ENCODE results near the gene PRKAG2. TPM values are rescaled to one million over a fixed set of nuclear protein-coding genes. Genes with fewer than 3 reads are reported as not detected.

The PRKAG2 gene
- total and polyA plus RNA-seq, 2 experiments from 2014 or later = 9.1 to 14.9 TPM

- DNase-seq (ENCODE audit: low spot score) (no peak), ATAC-seq (no peak)
- H3K27ac ChIP-seq (ENCODE audit: low read depth) = no peak overlapping the region
Observed at GRCh38 chr7:151689196-151689971, 187.5 kb downstream of the PRKAG2 start.

GRCh38 chr7:151688236-151688780 lies 188.6 kb downstream of the PRKAG2 start:
- Histone ChIP-seq H3K27ac (ENCODE audit: low read depth) (no peak overlapping the region), H3K4me3 (no peak overlapping the region), H3K27me3 (ENCODE audit: insufficient read depth) (no peaks in the 10 kb centered on the region), H4K20me1 (replicated peaks; ENCODE audit: insufficient read depth) (no peaks in the 10 kb centered on the region), H3K36me3 (ENCODE audit: insufficient read depth) (no peaks in the 10 kb centered on the region), H3K4me1 (ENCODE audit: insufficient read depth) (peaks cover 7% of the 10 kb centered on the region), H3K4me2 (no peak overlapping the region), H3F3A (replicated peaks; ENCODE audit: low read depth) (no peaks in the 10 kb centered on the region), H3K9me2 (ENCODE audit: insufficient read depth) (peaks cover 7% of the 10 kb centered on the region; the same call in 1 of the 2 replicates), H2AFZ (0 out of 2 replicates have a peak overlapping the region, but pooled peaks have one; percentile 59), H3K79me2 (replicated peaks; ENCODE audit: insufficient read depth) (no peaks in the 10 kb centered on the region)
- Mint-ChIP-seq H3K27ac (peak overlapping the region; percentile 67; the same call in 1 of the 2 replicates), H3K4me3 (no peak overlapping the region), H3K27me3 (ENCODE audit: insufficient read depth, low read depth, poor library complexity) (peaks cover 19% of the 10 kb centered on the region), H3K9me3 (no peaks in the 10 kb centered on the region; the same call in 2 of the 3 replicates), H3K4me1 (peaks cover 24% of the 10 kb centered on the region), H3K36me3 (ENCODE audit: low read depth) (no peaks in the 10 kb centered on the region)
- DNase-seq (ENCODE audit: low spot score) (no peak), ATAC-seq (no peak; the same call in 1 of the 3 replicates)
- TF ChIP-seq ETS1 (IDR thresholded peaks at IDR 0.05) (no peak), NANOG (IDR thresholded peaks at IDR 0.05; ENCODE audit: borderline replicate concordance) (no peak), CTCF (conservative IDR thresholded peaks at IDR 0.05; ENCODE audit: low read depth in 2 of 2) (no peak), EZH2phosphoT487 (IDR thresholded peaks at IDR 0.05; ENCODE audit: unreplicated experiment) (no peak)

More at GRCh38 chr7:151689196-151689971, 187.5 kb downstream of the PRKAG2 start:
- Histone ChIP-seq H3K79me2 (replicated peaks; ENCODE audit: insufficient read depth) (no peaks in the 10 kb centered on the region), H3K4me2 (no peak overlapping the region), H3K4me1 (ENCODE audit: insufficient read depth) (peaks cover 7% of the 10 kb centered on the region), H3K36me3 (ENCODE audit: insufficient read depth) (no peaks in the 10 kb centered on the region), H3K27me3 (ENCODE audit: insufficient read depth) (no peaks in the 10 kb centered on the region), H2AFZ (no peak overlapping the region), H4K20me1 (replicated peaks; ENCODE audit: insufficient read depth) (no peaks in the 10 kb centered on the region), H3K4me3 (no peak overlapping the region), H3K9me2 (ENCODE audit: insufficient read depth) (peaks cover 7% of the 10 kb centered on the region; the same call in 1 of the 2 replicates), H3F3A (replicated peaks; ENCODE audit: low read depth) (no peaks in the 10 kb centered on the region)
- Mint-ChIP-seq H3K36me3 (ENCODE audit: low read depth) (no peaks in the 10 kb centered on the region), H3K4me3 (no peak overlapping the region), H3K4me1 (peaks cover 24% of the 10 kb centered on the region), H3K27me3 (ENCODE audit: insufficient read depth, low read depth, poor library complexity) (peaks cover 22% of the 10 kb centered on the region), H3K9me3 (no peaks in the 10 kb centered on the region; the same call in 1 of the 3 replicates), H3K27ac (no peak overlapping the region; the same call in 1 of the 2 replicates)
- TF ChIP-seq JUNB (IDR thresholded peaks at IDR 0.05; ENCODE audit: unreplicated experiment) (no peak), CTCF (conservative IDR thresholded peaks at IDR 0.05; ENCODE audit: low read depth in 2 of 2) (no peak)
